MCF 10A (cell line): ENCODE data around the gene RLBP1. TPM values are rescaled to one million over a fixed set of nuclear protein-coding genes. Genes with fewer than 3 reads are reported as not detected.
"Not testable (repeated sequence)": the region's sequence is repeated elsewhere in the genome, so short reads cannot be mapped to it uniquely, and the experiment has no call there.

Source experiments
- BruUV-seq: library from RNA; stranded (reverse); fragments of 400-500 nt; replicated peaks from 2 replicates; lab custom pipeline; 2021; lab: Mats Ljungman, UMichigan
- CTCF ChIA-PET: fragments of 300-600 bp; sonication (Branson Sonifier 250); formaldehyde crosslinking; extraction: SDS; loops from one replicate; lab custom pipeline; 2021; ENCODE audit warnings: antibody characterized with exemption, inconsistent platforms; lab: Yijun Ruan, JAX
- POLR2A ChIA-PET: fragments of 300-600, 350-650 bp; sonication (Branson Sonifier 250); formaldehyde crosslinking; extraction: SDS; loops from one replicate; lab custom pipeline; 2020; ENCODE audit warnings: antibody characterized with exemption, inconsistent platforms; lab: Yijun Ruan, JAX
- DNase-seq: peaks from one replicate; pipeline ENCODE4 v3.0.0-alpha.2; 2018; ENCODE audit not compliant: unreplicated experiment
- H3K27ac Mint-ChIP-seq: one replicate; pipeline ENCODE4 v1.8.0; 2022; ENCODE audit warnings: mild to moderate bottlenecking, low read depth, mixed read lengths; ENCODE audit not compliant: unreplicated experiment
- H3K27me3 Mint-ChIP-seq: one replicate; pipeline ENCODE4 v1.8.0; 2022; ENCODE audit warnings: mixed read lengths; ENCODE audit not compliant: insufficient read depth, unreplicated experiment
- H3K36me3 Mint-ChIP-seq: one replicate; pipeline ENCODE4 v1.8.0; 2022; ENCODE audit warnings: mild to moderate bottlenecking, moderate library complexity, mixed read lengths; ENCODE audit not compliant: insufficient read depth, unreplicated experiment
- H3K4me1 Mint-ChIP-seq: one replicate; pipeline ENCODE4 v1.8.0; 2022; ENCODE audit warnings: mixed read lengths; ENCODE audit not compliant: insufficient read depth, unreplicated experiment
- H3K4me3 Mint-ChIP-seq: one replicate; pipeline ENCODE4 v1.8.0; 2022; ENCODE audit warnings: mild to moderate bottlenecking, moderate library complexity, mixed read lengths; ENCODE audit not compliant: unreplicated experiment
- H3K9me3 Mint-ChIP-seq: one replicate; pipeline ENCODE4 v1.8.0; 2022; ENCODE audit warnings: mixed read lengths; ENCODE audit not compliant: unreplicated experiment
- intact Hi-C: fragments of 100-400 bp; cut with micrococcal nuclease; formaldehyde crosslinking; loops from 2 replicates; pipeline ENCODE4 v1.14.1; 2022
- total RNA-seq: library from RNA; stranded (reverse); gene quantifications from 2 replicates; pipeline ENCODE4 v1.2.3, GENCODE V29; 2022
- TF ChIP-seq, protein P1 (sequence below): fragments of 200-600 bp; IDR thresholded peaks from one replicate; pipeline ENCODE4 v1.8.0; 2022; ENCODE audit warnings: antibody characterized with exemption, mild to moderate bottlenecking; ENCODE audit not compliant: unreplicated experiment

The RLBP1 gene
- total RNA-seq, 1 experiment from 2014 or later = not detected

GRCh38 chr15:89244574-89244903 lies 23.2 kb upstream of the RLBP1 start:
- ChIA-PET CTCF (interaction anchor here (0.6 to 3.9 kb wide), 13 partner anchors 8 to 372 kb away, joined by 3 to 29 read pairs (median 4); no protein-coding TSS in a partner anchor), POLR2A (interaction anchor here (0.7 to 1.5 kb wide), 5 partner anchors 9 to 89 kb away, joined by 3 to 5 read pairs (median 4); no protein-coding TSS in a partner anchor)
- no peaks in the 10 kb centered on the region for H3K27me3 Mint-ChIP-seq
- H3K4me1 Mint-ChIP-seq = peaks cover 31% of the 10 kb centered on the region
- intact Hi-C loops = no loop called here
- DNase-seq = no peak
- peak overlapping the region; percentile 93 for H3K27ac Mint-ChIP-seq
- no TSS peak for BruUV-seq
- no peaks in the 10 kb centered on the region for H3K9me3 Mint-ChIP-seq
- TF ChIP-seq, protein P1, sequence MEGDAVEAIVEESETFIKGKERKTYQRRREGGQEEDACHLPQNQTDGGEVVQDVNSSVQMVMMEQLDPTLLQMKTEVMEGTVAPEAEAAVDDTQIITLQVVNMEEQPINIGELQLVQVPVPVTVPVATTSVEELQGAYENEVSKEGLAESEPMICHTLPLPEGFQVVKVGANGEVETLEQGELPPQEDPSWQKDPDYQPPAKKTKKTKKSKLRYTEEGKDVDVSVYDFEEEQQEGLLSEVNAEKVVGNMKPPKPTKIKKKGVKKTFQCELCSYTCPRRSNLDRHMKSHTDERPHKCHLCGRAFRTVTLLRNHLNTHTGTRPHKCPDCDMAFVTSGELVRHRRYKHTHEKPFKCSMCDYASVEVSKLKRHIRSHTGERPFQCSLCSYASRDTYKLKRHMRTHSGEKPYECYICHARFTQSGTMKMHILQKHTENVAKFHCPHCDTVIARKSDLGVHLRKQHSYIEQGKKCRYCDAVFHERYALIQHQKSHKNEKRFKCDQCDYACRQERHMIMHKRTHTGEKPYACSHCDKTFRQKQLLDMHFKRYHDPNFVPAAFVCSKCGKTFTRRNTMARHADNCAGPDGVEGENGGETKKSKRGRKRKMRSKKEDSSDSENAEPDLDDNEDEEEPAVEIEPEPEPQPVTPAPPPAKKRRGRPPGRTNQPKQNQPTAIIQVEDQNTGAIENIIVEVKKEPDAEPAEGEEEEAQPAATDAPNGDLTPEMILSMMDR = no peak
- H3K4me3 Mint-ChIP-seq = peak overlapping the region; percentile 95
- H3K36me3 Mint-ChIP-seq = peaks cover 15% of the 10 kb centered on the region

GRCh38 chr15:89243691-89244573 lies 22.6 kb upstream of the RLBP1 start, which contains the start of gene FANCI:
TSS of gene FANCI (plus strand) at chr15:89243979. CDS start at chr15:89247648, 3,669 bp downstream.
- H3K36me3 Mint-ChIP-seq = peaks cover 9% of the 10 kb centered on the region
- peaks cover 31% of the 10 kb centered on the region for H3K4me1 Mint-ChIP-seq
- ChIA-PET POLR2A (interaction anchor here (0.5 to 1.5 kb wide), 8 partner anchors 9 to 957 kb away, joined by 3 to 6 read pairs (median 3); partner anchors contain the start of gene SEMA4B), CTCF (interaction anchor here (0.6 to 3.9 kb wide), 11 partner anchors 9 to 643 kb away, joined by 3 to 29 read pairs (median 3); no protein-coding TSS in a partner anchor)
- H3K27ac Mint-ChIP-seq = peak within 1 kb of the TSS; percentile 93
- TSS peak; percentile 50 for BruUV-seq
- TF ChIP-seq, protein P1 = no peak
- no peaks in the 10 kb centered on the region for H3K9me3 Mint-ChIP-seq
- H3K4me3 Mint-ChIP-seq = peak within 1 kb of the TSS; percentile 95
- peak; percentile 94 for DNase-seq
- intact Hi-C loops = loop anchor here (1.0 kb wide), 1 partner anchor 37 kb away; no protein-coding TSS in a partner anchor
- H3K27me3 Mint-ChIP-seq = peaks cover 6% of the 10 kb centered on the region

GRCh38 chr15:89243046-89243690 lies 21.8 kb upstream of the RLBP1 start:
- no peak for DNase-seq
- Mint-ChIP-seq H3K27ac (peak overlapping the region; percentile 93), H3K4me3 (peak overlapping the region; percentile 95), H3K36me3 (peaks cover 7% of the 10 kb centered on the region), H3K4me1 (peaks cover 31% of the 10 kb centered on the region), H3K27me3 (peaks cover 13% of the 10 kb centered on the region), H3K9me3 (no peaks in the 10 kb centered on the region)
- BruUV-seq = TSS peak; percentile 85
- TF ChIP-seq, protein P1 = no peak
- ChIA-PET POLR2A (interaction anchor here (0.9 to 1.0 kb wide), 3 partner anchors 10 to 38 kb away, joined by 3 read pairs; no protein-coding TSS in a partner anchor), CTCF (interaction anchor here (0.6 to 5.3 kb wide), 9 partner anchors 10 to 644 kb away, joined by 3 to 31 read pairs (median 4); no protein-coding TSS in a partner anchor)
- intact Hi-C loops = loop anchor here (1.0 kb wide), 1 partner anchor 36 kb away; no protein-coding TSS in a partner anchor

GRCh38 chr15:89239883-89240810 lies 18.8 kb upstream of the RLBP1 start:
- DNase-seq = not testable (repeated sequence)

More at GRCh38 chr15:89239883-89240810, 18.8 kb upstream of the RLBP1 start:
- POLR2A ChIA-PET = interaction anchor here (0.7 kb wide), 1 partner anchor 33 kb away, joined by 3 read pairs; no protein-coding TSS in a partner anchor
- H3K4me1 Mint-ChIP-seq, H3K27ac Mint-ChIP-seq, intact Hi-C loops, H3K9me3 Mint-ChIP-seq, H3K36me3 Mint-ChIP-seq, H3K4me3 Mint-ChIP-seq, BruUV-seq: not testable (repeated sequence)
- peaks cover 27% of the 10 kb centered on the region for H3K27me3 Mint-ChIP-seq
- CTCF ChIA-PET = interaction anchor here (0.6 to 5.3 kb wide), 2 partner anchors 17 to 34 kb away, joined by 3 to 31 read pairs; no protein-coding TSS in a partner anchor
